GM18861 (cell line): ENCODE data around the gene NOS3.
"Not testable (repeated sequence)": the region's sequence is repeated elsewhere in the genome, so short reads cannot be mapped to it uniquely, and the experiment has no call there.

Source experiments
- ATAC-seq: cut with Tn5 transposase; IDR thresholded peaks from one replicate; pipeline ENCODE4 v1.9.1; 2021; ENCODE audit not compliant: unreplicated experiment

The NOS3 gene

GRCh38 chr7:151032936-151033863 lies 42.4 kb downstream of the NOS3 start:
- no peak for ATAC-seq

- no peak for ATAC-seq
Observed at GRCh38 chr7:151033864-151034249, 43.0 kb downstream of the NOS3 start.

GRCh38 chr7:151034312-151035025 lies 43.7 kb downstream of the NOS3 start:
- ATAC-seq = no peak

GRCh38 chr7:151035026-151035717 lies 44.4 kb downstream of the NOS3 start:
- no peak for ATAC-seq

- ATAC-seq = no peak
Observed at GRCh38 chr7:151035902-151036301, 45.1 kb downstream of the NOS3 start.

- peak; percentile 65 for ATAC-seq
Observed at GRCh38 chr7:151038951-151039849, 48.4 kb downstream of the NOS3 start.

GRCh38 chr7:151039850-151040548 lies 49.2 kb downstream of the NOS3 start:
- ATAC-seq = no peak

GRCh38 chr7:151040616-151041375 lies 50.0 kb downstream of the NOS3 start:
- ATAC-seq = no peak

- ATAC-seq = not testable (repeated sequence)
Observed at GRCh38 chr7:151043449-151043848, 52.6 kb downstream of the NOS3 start.

GRCh38 chr7:151043959-151044358 lies 53.1 kb downstream of the NOS3 start:
- no peak for ATAC-seq

GRCh38 chr7:151045262-151045661 lies 54.4 kb downstream of the NOS3 start:
- no peak for ATAC-seq

- ATAC-seq = no peak
Observed at GRCh38 chr7:151045967-151046366, 55.1 kb downstream of the NOS3 start.

GRCh38 chr7:151046603-151047573 lies 56.1 kb downstream of the NOS3 start:
- ATAC-seq = no peak

GRCh38 chr7:151047976-151048815 lies 57.4 kb downstream of the NOS3 start, which contains the start of gene ASIC3:
Gene ASIC3 (plus strand): TSS chr7:151048531. CDS start chr7:151048886, 355 bp downstream.
- ATAC-seq = no peak

- no peak for ATAC-seq
Observed at GRCh38 chr7:151048911-151049463, 58.2 kb downstream of the NOS3 start.

- ATAC-seq = no peak
Observed at GRCh38 chr7:151051108-151051507, 60.3 kb downstream of the NOS3 start.

- ATAC-seq = no peak
Observed at GRCh38 chr7:151053096-151053495, 62.3 kb downstream of the NOS3 start.
